IMR-90 (cell line): ENCODE results near the gene GRM4. TPM values are rescaled to one million over a fixed set of nuclear protein-coding genes. Genes with fewer than 3 reads are reported as not detected.

ENCODE experiments used
- ATAC-seq: fragments of 200-7000 bp; cut with Tn5 transposase; 2 replicates; pipeline ENCODE4 v1.9.1; 2020; ENCODE audit warnings: low read depth, mild to moderate bottlenecking, moderate library complexity
- BruUV-seq: library from RNA; stranded (reverse); fragments of 400-500 nt; replicated peaks from 2 replicates; lab custom pipeline; 2021; lab: Mats Ljungman, UMichigan
- CTCF ChIA-PET: fragments of 300-600 bp; formaldehyde crosslinking; extraction: SDS; loops from one replicate; lab custom pipeline; 2021; ENCODE audit warnings: antibody characterized with exemption; lab: Yijun Ruan, JAX
- POLR2A ChIA-PET: fragments of 300-600 bp; sonication (Branson Sonifier 250); formaldehyde crosslinking; loops from one replicate; lab custom pipeline; 2022; ENCODE audit warnings: antibody characterized with exemption; ENCODE audit not compliant: unreplicated experiment; lab: Charles Lee
- DNase-seq: peaks from one replicate; pipeline ENCODE4 v3.0.0; 2013
- H2AFZ ChIP-seq: replicated peaks from 2 replicates; pipeline ENCODE3; 2013; ENCODE audit warnings: low read length, mild to moderate bottlenecking; ENCODE audit not compliant: poor library complexity
- H2AK5ac ChIP-seq: 2 replicates; pipeline ENCODE4 v1.6.1; 2013; ENCODE audit warnings: low read depth, low read length, inconsistent platforms
- H2AK9ac ChIP-seq: replicated peaks from 2 replicates; pipeline ENCODE3; 2013; ENCODE audit warnings: mild to moderate bottlenecking, low read depth, low read length, moderate library complexity; ENCODE audit not compliant: poor library complexity
- H2BK120ac ChIP-seq: 2 replicates; pipeline ENCODE4 v1.6.1; 2013; ENCODE audit warnings: low read depth, low read length, inconsistent platforms
- H2BK15ac ChIP-seq: 3 replicates; pipeline ENCODE4 v1.6.1; 2013; ENCODE audit warnings: low read depth, low read length, inconsistent platforms
- H2BK20ac ChIP-seq: 2 replicates; pipeline ENCODE4 v1.6.1; 2013; ENCODE audit warnings: low read depth, mild to moderate bottlenecking, inconsistent platforms, low read length, moderate library complexity
- H2BK5ac ChIP-seq: 2 replicates; pipeline ENCODE4 v1.6.1; 2013; ENCODE audit warnings: mild to moderate bottlenecking, low read depth, low read length, inconsistent platforms; ENCODE audit not compliant: poor library complexity, severe bottlenecking
- H3K14ac ChIP-seq: replicated peaks from 2 replicates; pipeline ENCODE4 v1.6.1; 2013; ENCODE audit warnings: low read depth, low read length, inconsistent platforms
- H3K18ac ChIP-seq: 2 replicates; pipeline ENCODE4 v1.6.1; 2013; ENCODE audit warnings: low read depth, low read length, control low read depth
- H3K23ac ChIP-seq: 2 replicates; pipeline ENCODE4 v1.6.1; 2013; ENCODE audit warnings: low read depth, low read length, inconsistent platforms
- H3K27ac ChIP-seq: 2 replicates; pipeline ENCODE4 v1.5.1; 2013; ENCODE audit warnings: mild to moderate bottlenecking, control low read depth, low read length; ENCODE audit not compliant: insufficient read depth
- H3K27me3 ChIP-seq: 2 replicates; pipeline ENCODE4 v1.6.1; 2013; ENCODE audit warnings: low read length; ENCODE audit not compliant: control insufficient read depth, insufficient read depth
- H3K36me3 ChIP-seq: 2 replicates; pipeline ENCODE4 v1.6.1; 2013; ENCODE audit warnings: low read length, mixed read lengths; ENCODE audit not compliant: control insufficient read depth, insufficient read depth
- H3K4ac ChIP-seq: 2 replicates; pipeline ENCODE4 v1.6.1; 2013; ENCODE audit warnings: low read depth, low read length, inconsistent platforms
- H3K4me1 ChIP-seq: 2 replicates; pipeline ENCODE4 v1.6.1; 2013; ENCODE audit warnings: low read length, mixed read lengths; ENCODE audit not compliant: control insufficient read depth, insufficient read depth
- H3K4me2 ChIP-seq: 2 replicates; pipeline ENCODE4 v1.6.1; 2013; ENCODE audit warnings: low read depth, mild to moderate bottlenecking, control low read depth, low read length, moderate library complexity
- H3K4me3 ChIP-seq: 2 replicates; pipeline ENCODE4 v1.5.1; 2013; ENCODE audit warnings: low read depth, mild to moderate bottlenecking, control low read depth, low read length, moderate library complexity; ENCODE audit not compliant: insufficient read depth
- H3K56ac ChIP-seq: 2 replicates; pipeline ENCODE4 v1.6.1; 2013; ENCODE audit warnings: low read length, inconsistent platforms; ENCODE audit not compliant: insufficient read depth; ENCODE audit errors: extremely low read depth
- H3K79me1 ChIP-seq, 2 experiments: 2 replicates each; pipeline ENCODE4 v1.6.1; 2013; ENCODE audit warnings: low read length in 2 of 2, inconsistent platforms in 1 of 2, low read depth in 1 of 2
- H3K9ac ChIP-seq: 2 replicates; pipeline ENCODE4 v1.6.1; 2013; ENCODE audit warnings: low read depth, low read length, control low read depth
- H3K9me1 ChIP-seq: 2 replicates; pipeline ENCODE4 v1.6.1; 2013; ENCODE audit warnings: low read length, inconsistent platforms; ENCODE audit not compliant: insufficient read depth
- H3K9me3 ChIP-seq: 2 replicates; pipeline ENCODE4 v1.6.1; 2013; ENCODE audit warnings: low read length; ENCODE audit not compliant: control insufficient read depth, insufficient read depth
- H4K20me1 ChIP-seq: 2 replicates; pipeline ENCODE4 v1.6.1; 2013; ENCODE audit warnings: low read length, inconsistent platforms; ENCODE audit not compliant: insufficient read depth
- H4K5ac ChIP-seq: 2 replicates; pipeline ENCODE4 v1.6.1; 2013; ENCODE audit warnings: mild to moderate bottlenecking, low read depth, low read length, control low read depth
- H4K8ac ChIP-seq, 2 experiments: 2 replicates each; pipeline ENCODE4 v1.6.1; 2013; ENCODE audit warnings: low read depth in 2 of 2, low read length in 2 of 2, control low read depth in 1 of 2, inconsistent platforms in 1 of 2
- H4K91ac ChIP-seq: 2 replicates; pipeline ENCODE4 v1.6.1; 2013; ENCODE audit warnings: low read depth, low read length, inconsistent platforms; ENCODE audit not compliant: insufficient read depth
- CTCF ChIP-seq: conservative IDR thresholded peaks from 2 replicates; pipeline ENCODE4 v1.5.1; 2012; ENCODE audit warnings: mild to moderate bottlenecking, low read depth, low read length, improper control_type of control experiment
- ELK1 ChIP-seq: fragments of 150-350 bp; IDR thresholded peaks from 2 replicates; pipeline ENCODE4 v1.6.1; 2016; ENCODE audit warnings: low read depth, mild to moderate bottlenecking, low read length, moderate library complexity, borderline replicate concordance
- FOS ChIP-seq: fragments of 150-350 bp; IDR thresholded peaks from 2 replicates; pipeline ENCODE4 v1.6.1; 2016; ENCODE audit warnings: low read depth, low read length
- MAFK ChIP-seq: IDR thresholded peaks from 2 replicates; pipeline ENCODE4 v1.6.1; 2012; ENCODE audit warnings: low read depth, low read length, improper control_type of control experiment
- MAZ ChIP-seq: IDR thresholded peaks from 2 replicates; pipeline ENCODE4 v1.6.1; 2012; ENCODE audit warnings: low read depth, mild to moderate bottlenecking, low read length, improper control_type of control experiment, moderate library complexity, borderline replicate concordance
- MXI1 ChIP-seq: IDR thresholded peaks from 2 replicates; pipeline ENCODE4 v1.6.1; 2012; ENCODE audit warnings: low read depth, mild to moderate bottlenecking, low read length, moderate library complexity, borderline replicate concordance
- POLR2A ChIP-seq: IDR thresholded peaks from 2 replicates; pipeline ENCODE4 v1.6.1; 2012; ENCODE audit warnings: mild to moderate bottlenecking, low read depth, low read length
- RAD21 ChIP-seq: IDR thresholded peaks from 2 replicates; pipeline ENCODE4 v1.6.1; 2012; ENCODE audit warnings: low read length, improper control_type of control experiment
- RCOR1 ChIP-seq: IDR thresholded peaks from 2 replicates; pipeline ENCODE4 v1.6.1; 2012; ENCODE audit warnings: mild to moderate bottlenecking, low read length, improper control_type of control experiment; ENCODE audit not compliant: insufficient replicate concordance
- RFX5 ChIP-seq: IDR thresholded peaks from 2 replicates; pipeline ENCODE4 v1.8.0; 2012; ENCODE audit warnings: low read depth, mild to moderate bottlenecking, low read length, moderate library complexity
- SMC3 ChIP-seq: fragments of 150-350 bp; IDR thresholded peaks from 2 replicates; pipeline ENCODE4 v1.6.1; 2016; ENCODE audit warnings: low read depth, mild to moderate bottlenecking, antibody characterized with exemption, low read length, moderate library complexity
- WGBS, 2 experiments: methylation state at CpG; one replicate each; pipeline versions ENCODE4 v1.1.5 to v1.1.7; 2013; ENCODE audit warnings: missing lambda C conversion rate in 2 of 2; ENCODE audit not compliant: insufficient read length in 1 of 2; ENCODE audit errors: extremely low coverage in 2 of 2; 5-methylcytosine and 5-hydroxymethylcytosine counted together
- dilution Hi-C: fragments of 300-500 bp; cut with HindIII; formaldehyde crosslinking; loops from one replicate; pipeline ENCODE4 v1.14.3; 2018; ENCODE audit warnings: low sequenced_read_pairs; ENCODE audit not compliant: unreplicated experiment
- in situ Hi-C: fragments of 300-500 bp; cut with MboI; formaldehyde crosslinking; loops from 3 replicates; pipeline ENCODE4 v1.14.3; 2019; ENCODE audit warnings: low sequenced_read_pairs, inconsistent platforms, mixed read lengths
- intact Hi-C: fragments of 100-400 bp; cut with micrococcal nuclease; formaldehyde crosslinking; loops from 2 replicates; pipeline ENCODE4 v1.10.0; 2022
- polyA plus RNA-seq, 3 experiments: library from polyadenylated mRNA; depleted of rRNA; stranded (reverse); fragments of >200 nt; gene quantifications; 2 replicates each; pipeline ENCODE4 v1.2.3, GENCODE V29; 2012; ENCODE audit warnings: low replicate concordance in 1 of 3
- total RNA-seq: library from RNA; depleted of rRNA; stranded (reverse); fragments of >200 nt; gene quantifications from 2 replicates; pipeline ENCODE4 v1.2.3, GENCODE V29; 2012
- TF ChIP-seq, protein P1 (sequence below): fragments of 150-350 bp; IDR thresholded peaks from 2 replicates; pipeline ENCODE4 v1.6.1; 2017; ENCODE audit warnings: mild to moderate bottlenecking, antibody characterized with exemption, low read length, low read depth

Gene GRM4
- total and polyA plus RNA-seq, 2 of the 4 experiments (the other 2 are of a cell fraction) = 0.02 TPM; not detected in 1

DNA sequence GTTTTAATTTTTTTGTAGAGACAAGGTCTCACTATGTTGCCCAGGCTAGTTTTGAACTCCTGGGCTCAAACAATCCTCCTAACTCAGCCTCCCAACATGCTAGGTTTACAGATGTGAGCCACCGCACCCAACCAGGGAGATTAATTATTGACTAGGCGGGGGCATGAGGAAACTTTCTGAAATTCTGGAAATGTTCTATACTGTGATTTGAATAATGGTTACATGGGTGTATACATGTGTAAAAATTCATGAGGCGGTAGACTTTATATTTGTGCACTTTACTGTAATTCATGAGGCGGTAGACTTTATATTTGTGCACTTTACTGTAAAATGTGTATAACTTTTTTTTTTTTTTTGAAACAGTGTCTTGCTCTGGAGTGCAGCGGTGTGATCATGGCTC lies 147.2 kb downstream of the GRM4 start:
- DNase-seq (no peak), ATAC-seq (no peak)
- Histone ChIP-seq H2BK15ac (no peak overlapping the region), H3K27me3 (peaks cover 34% of the 10 kb centered on the region), H3K9me1 (no peaks in the 10 kb centered on the region), H2AK9ac (no peak overlapping the region), H3K79me1 (no peaks in the 10 kb centered on the region), H3K23ac (no peak overlapping the region), H4K8ac (no peak overlapping the region), H3K9ac (no peak overlapping the region), H3K56ac (no peak overlapping the region), H2BK20ac (no peak overlapping the region), H3K36me3 (no peaks in the 10 kb centered on the region), H4K20me1 (no peaks in the 10 kb centered on the region), H2BK5ac (no peak overlapping the region), H3K27ac (no peak overlapping the region), H3K4me1 (no peaks in the 10 kb centered on the region), H4K91ac (no peak overlapping the region), H2AFZ (no peak overlapping the region), H3K4ac (no peak overlapping the region), H3K14ac (no peak overlapping the region), H4K5ac (no peak overlapping the region), H3K9me3 (no peaks in the 10 kb centered on the region), H2BK120ac (no peak overlapping the region), H3K4me2 (no peak overlapping the region), H3K4me3 (no peak overlapping the region), H2AK5ac (no peak overlapping the region), H3K18ac (no peak overlapping the region)
- ChIA-PET CTCF (no interaction called here), POLR2A (no interaction called here)
- intact Hi-C loops = no loop called here
- TF ChIP-seq SMC3 = no peak
- TF ChIP-seq MAZ = no peak
- TF ChIP-seq MXI1 = no peak
- TF ChIP-seq, protein P1, sequence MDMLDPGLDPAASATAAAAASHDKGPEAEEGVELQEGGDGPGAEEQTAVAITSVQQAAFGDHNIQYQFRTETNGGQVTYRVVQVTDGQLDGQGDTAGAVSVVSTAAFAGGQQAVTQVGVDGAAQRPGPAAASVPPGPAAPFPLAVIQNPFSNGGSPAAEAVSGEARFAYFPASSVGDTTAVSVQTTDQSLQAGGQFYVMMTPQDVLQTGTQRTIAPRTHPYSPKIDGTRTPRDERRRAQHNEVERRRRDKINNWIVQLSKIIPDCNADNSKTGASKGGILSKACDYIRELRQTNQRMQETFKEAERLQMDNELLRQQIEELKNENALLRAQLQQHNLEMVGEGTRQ = no peak
- TF ChIP-seq POLR2A = no peak
- TF ChIP-seq MAFK = no peak
- TF ChIP-seq CTCF = no peak
- TF ChIP-seq RAD21 = no peak
- no peak for TF ChIP-seq ELK1
- no peak for TF ChIP-seq FOS
- no peak for TF ChIP-seq RFX5
- TF ChIP-seq RCOR1 = no peak
- dilution Hi-C loops = no loop called here
- in situ Hi-C loops = no loop called here
- WGBS, 2 experiments = 90% methylated on average over 2 of the region's 5 CpGs; no CpG with 5 or more reads in 1 of the 2 experiments
- BruUV-seq = no TSS peak
